GM18907 (cell line): ENCODE results near the gene SH3YL1.
"Not testable (repeated sequence)": the region's sequence is repeated elsewhere in the genome, so short reads cannot be mapped to it uniquely, and the experiment has no call there.

ENCODE experiments used
- ATAC-seq: cut with Tn5 transposase; IDR thresholded peaks from one replicate; pipeline ENCODE4 v1.9.1; 2021; ENCODE audit warnings: mild to moderate bottlenecking, moderate library complexity; ENCODE audit not compliant: unreplicated experiment

The SH3YL1 gene

DNA sequence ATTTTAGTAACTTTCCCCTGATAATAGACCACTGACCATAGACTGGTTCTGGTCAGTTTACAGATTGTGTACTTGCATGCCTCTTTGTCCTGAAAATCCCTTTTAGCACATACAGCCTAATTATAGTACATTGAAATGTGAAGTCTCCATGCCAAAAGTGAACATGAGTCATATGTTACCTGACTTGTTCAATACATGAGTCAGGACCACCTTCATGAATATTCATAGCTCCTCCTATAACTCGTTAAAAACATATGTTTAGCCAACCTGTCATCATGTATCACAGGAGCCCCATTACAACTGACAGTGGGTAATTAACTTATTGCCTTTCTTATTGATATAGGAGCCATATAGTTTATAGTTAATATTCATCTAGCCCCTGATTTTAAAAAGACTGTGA, 78.6 kb downstream of the SH3YL1 start:
- ATAC-seq: no peak

DNA sequence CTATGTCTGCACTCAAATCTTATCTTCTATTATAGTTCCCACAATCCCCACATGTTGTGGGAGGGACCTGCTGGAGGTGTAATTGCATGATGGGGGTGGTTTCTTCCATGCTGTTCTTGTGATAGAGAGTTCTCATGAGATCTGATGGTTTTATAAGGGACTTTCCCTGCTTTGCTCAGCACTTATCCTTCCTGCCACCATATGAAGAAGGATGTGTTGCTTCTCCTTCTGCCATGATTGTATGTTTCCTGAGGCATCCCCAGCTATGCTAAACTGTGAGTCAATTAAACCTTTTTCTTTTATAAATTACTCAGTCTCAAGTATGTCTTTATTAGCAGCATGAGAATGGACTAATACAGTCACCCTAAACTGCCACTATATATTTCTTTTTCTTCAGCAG, 79.1 kb downstream of the SH3YL1 start:
- no peak for ATAC-seq

DNA sequence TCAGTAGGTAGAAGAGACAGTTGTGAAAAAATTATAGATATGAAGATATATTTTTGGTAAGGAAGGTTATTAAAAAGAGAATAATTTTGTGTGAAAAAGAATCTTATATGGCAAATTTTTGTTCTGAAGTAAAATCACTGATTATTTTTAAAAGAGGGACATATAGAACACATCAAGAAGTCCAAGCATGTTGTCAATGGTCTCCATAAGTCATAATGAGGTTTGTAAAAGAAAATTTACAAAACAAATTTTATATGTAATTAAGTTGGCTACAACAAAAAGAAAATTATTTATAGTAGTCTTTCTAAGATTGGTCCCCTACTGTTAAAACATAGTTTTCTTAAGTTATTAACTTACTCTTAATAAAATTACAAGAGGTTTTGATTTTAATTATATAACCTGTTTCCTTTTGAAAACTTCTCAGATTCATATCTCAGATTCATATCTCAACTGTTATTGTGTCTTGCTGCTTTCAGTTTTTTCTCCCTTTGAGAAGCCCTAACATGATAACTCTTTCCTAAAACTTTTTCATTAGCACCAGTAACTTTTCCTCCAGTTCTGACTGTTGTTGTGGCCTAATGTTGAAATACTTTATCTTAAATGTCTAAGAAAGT, 81.2 kb downstream of the SH3YL1 start:
- ATAC-seq: no peak

DNA sequence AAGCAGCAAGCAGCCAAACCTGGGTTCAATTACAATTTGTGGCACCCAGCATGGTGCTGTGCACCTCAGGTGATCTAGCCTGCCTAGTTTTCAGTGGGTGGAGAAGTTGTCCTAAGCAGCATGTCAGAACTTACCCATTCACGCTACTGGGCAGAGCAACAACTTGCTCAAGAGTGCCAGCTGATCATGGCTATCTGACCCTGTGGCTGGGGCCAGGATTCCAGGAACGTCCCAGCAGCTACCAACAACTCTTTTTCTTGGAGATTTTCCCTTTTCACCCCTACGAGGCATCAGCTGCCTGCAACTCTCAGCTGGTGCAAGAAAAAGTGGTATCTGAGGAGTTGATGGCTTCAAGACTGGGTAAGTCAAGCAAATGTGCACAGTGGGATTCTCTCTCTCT, 83.5 kb downstream of the SH3YL1 start:
- ATAC-seq: no peak

DNA sequence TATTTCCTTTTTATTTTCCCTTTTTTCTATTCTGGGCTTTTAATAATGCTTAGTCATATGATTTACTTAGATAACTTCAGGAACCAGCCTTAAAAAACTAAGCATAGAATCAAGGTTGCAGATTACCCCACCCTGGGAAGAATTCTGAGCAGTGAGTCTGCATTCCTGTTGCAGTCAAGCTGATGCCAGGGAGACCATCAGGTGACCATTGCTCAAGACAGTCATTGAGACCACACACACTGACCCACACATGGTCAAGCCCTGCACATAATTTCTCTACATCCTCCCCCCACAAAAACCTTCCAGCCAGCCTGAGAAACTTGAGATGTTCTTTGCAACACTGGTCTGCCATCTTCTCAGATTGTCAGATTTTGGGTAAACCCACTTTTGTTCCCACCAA, 83.9 kb downstream of the SH3YL1 start:
- no peak for ATAC-seq

DNA sequence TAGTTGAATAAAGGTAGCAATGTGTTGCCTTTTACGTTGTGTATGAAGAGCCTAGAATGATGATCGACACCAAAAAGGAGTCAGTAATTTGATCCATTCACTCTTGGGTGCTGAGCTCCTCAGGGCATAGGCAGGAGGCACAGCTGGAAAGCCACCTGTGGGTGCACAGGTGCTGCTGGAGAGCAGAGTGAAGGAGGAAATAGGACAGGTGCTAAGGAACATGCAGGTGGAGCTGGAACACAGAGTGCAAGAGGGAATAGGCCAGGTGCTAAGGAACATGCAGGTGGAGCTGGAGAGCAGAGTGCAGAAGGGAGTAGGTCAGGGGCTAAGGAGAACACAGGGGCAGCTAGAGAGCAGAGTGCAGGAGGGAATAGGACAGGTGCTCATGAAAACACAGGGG, 86.1 kb downstream of the SH3YL1 start:
- no peak for ATAC-seq

DNA sequence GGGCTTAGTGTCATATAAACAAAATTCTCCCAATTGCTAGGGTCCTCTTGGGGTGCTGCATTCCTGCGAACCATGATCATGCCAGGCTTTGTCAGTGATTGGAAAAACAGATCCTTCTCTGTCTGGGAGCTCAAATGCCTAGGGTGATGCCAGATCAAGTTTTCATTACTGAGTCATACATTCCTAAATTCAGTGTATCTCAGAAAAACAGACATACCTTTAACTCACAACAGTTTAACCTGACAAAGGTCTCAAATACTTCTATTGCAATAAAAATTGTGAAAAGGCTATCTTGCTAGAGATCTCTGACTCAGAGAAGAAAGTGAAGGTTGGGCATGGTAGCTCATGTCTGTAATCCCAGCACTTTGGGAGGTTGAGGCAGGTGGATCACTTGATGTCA, 86.9 kb downstream of the SH3YL1 start:
- ATAC-seq: no peak

DNA sequence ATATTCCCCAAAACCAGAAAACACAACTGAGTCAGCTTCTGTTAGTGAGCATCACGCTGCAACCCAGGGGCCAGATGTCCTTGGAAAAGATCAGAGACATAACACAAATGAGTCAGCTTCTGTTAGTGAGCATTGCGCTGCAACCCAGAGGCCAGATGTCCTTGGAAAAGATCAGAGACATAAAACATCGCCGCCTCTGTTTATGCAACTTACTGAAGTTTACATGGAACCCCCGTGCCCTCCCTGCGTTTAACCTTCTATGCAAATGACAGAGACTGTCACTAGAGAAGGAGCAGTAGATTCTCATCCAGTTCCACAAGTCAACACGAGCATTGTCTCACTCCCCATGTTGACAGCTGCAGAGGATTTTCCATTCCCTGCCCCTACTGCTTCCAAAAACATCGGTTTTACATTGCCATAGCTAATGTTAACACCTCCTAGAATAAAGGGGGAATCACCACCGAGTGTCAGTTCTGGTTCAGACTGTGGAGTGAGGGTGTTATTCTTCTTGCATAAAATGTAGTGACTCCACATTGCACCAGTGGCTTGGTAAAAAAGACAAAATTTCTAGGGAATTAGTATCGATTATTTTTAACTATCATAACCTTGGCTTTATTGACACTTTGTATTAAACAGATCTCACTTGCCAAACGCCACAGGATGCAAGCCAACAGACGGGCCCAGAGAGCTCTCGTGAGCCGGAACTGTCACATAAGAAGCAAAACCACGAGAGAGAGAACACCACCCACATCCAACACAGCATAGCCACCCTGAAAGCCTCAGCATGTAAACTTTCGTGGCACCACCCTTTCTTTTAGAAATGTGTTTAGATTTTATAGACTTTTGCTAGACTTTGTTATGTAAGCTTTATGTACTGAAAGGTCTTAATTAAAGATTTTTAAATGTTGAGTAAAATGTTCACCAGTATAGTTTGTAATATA, 87.7 kb downstream of the SH3YL1 start:
- no peak for ATAC-seq

DNA sequence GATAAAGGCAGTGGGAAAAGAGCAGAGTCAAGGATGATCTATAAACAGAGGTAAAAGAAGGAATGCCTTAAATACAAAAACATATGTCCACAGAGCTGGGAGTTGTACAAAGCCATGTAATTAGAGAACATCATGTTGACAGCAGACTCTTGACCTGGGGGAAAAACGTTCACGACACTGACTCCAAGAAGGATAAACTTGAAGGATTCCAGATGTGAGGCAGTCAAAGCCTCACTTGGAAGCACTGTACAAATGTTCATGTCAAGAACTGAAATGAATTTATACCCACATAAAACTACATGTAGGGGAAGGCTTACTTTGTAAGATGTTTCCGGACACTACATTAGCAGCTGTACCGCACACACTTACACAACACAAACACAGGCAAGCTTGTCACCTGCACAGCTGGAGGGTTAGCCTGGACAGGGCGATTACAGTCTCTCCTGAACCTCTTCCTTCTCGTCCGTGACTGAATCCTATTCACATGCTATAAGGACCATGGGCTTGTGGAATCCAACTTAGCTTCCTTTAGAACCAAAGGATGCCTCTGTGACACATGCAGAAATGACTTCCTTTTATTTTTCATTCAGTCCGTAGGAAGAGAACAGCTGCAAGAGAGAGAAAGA, 88.6 kb downstream of the SH3YL1 start:
- no peak for ATAC-seq

DNA sequence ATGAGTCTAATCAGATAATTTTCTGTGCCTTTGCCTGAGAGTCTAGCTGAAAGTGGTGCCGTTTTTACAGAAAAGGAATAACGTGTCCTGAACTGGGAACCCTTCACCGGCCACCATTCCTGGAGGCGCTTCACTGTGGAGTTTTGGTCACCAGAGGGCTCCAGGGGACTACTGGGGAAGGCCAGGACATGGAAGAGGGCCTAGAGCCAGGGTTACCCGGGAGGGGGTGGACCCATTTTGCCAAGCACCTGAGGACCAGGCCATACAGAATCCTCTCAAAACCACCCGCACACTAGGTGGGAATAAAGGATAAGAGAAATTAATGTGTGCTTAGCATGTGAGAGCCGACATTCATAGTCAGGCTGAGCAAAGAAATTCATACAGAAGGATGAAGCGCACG, 91.7 kb downstream of the SH3YL1 start:
- not testable (repeated sequence) for ATAC-seq

DNA sequence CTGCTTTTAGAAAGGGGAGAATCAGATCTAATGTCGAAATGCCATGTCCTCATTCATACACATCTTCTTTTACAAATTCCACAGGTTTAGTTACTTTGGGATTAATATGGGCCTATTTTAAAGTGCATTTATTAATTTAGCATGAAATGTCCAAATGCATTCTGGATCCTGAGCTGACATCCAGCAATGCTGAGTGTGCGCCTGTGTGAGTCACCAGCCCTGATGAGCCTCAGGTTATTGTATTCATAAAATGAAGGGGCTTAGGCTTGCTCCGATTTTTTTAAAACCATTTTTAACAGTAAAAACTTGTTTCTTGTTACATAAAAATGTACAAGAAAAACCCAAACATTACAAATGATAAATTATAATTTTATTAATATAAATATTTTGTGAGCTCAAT, 94.1 kb downstream of the SH3YL1 start:
- no peak for ATAC-seq
